ENCODE data around the gene FAM234B. TPM values are rescaled to one million over a fixed set of nuclear protein-coding genes. Genes with fewer than 3 reads are reported as not detected.
A peak's percentile ranks its signal among the peaks of the same experiment; 100 is the strongest.
"Not testable (repeated sequence)": the region's sequence is repeated elsewhere in the genome, so short reads cannot be mapped to it uniquely, and the experiment has no call there.

FAM234B gene
- total RNA-seq, 1 donor from 2014 or later: 62.0 TPM

DNA sequence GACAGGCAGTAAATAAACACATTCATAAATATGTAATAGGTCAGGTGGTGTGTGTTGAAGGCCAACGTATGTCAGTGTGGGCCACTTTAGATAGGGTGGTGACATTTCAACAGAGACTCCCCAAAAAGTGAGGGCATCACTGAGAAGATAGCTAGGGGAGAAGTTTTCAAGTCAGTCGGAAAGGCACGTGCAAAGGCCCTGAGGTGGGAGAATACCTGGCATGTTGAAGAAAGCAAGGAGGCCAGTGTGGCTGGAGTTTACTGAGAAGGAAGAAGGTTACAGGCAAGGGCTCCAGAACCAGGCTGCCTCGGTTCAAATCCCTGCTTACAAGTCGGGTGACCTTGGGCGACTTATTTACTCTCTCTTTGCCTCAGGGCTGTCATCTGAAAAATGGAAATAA is 33.1 kb upstream of the FAM234B start:
- FAIRE-seq (no peak), DNase-seq (ENCODE audit: low spot score in 2 of 2) (no peak)

- DNase-seq (ENCODE audit: low spot score in 2 of 2) (no peak), FAIRE-seq (no peak)
Observed at GRCh38 chr12:13022851-13023271, 21.3 kb upstream of the FAM234B start.

- DNase-seq (ENCODE audit: low spot score in 2 of 2) (peak in 1 of 2 donors; percentile 31), FAIRE-seq (no peak)
Observed at GRCh38 chr12:13023811-13024530, 20.2 kb upstream of the FAM234B start.

GRCh38 chr12:13024531-13024916 is 19.7 kb upstream of the FAM234B start:
- FAIRE-seq: no peak
- DNase-seq (ENCODE audit: low spot score in 2 of 2): no peak

DNA sequence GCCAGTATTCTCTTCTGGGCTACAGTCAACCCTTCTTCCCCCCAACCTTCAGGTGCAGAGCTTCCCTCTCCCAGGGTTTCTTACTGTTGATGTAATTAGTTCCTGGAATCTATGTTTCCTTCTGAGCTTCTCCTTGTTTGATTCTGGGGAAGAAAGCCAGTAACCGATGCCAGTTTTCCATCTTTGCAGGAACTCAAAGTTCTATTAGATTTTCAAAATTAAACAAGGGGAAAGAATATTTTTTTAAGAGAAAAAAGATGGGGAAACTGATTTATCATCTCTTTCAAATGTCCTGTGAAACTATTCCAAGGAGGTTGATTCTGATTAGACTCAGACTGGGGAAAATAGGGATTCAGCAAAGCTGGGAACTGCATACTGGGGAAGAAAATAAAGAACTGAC is 17.9 kb upstream of the FAM234B start:
- DNase-seq (ENCODE audit: low spot score in 2 of 2) (no peak), FAIRE-seq (no peak)

DNA sequence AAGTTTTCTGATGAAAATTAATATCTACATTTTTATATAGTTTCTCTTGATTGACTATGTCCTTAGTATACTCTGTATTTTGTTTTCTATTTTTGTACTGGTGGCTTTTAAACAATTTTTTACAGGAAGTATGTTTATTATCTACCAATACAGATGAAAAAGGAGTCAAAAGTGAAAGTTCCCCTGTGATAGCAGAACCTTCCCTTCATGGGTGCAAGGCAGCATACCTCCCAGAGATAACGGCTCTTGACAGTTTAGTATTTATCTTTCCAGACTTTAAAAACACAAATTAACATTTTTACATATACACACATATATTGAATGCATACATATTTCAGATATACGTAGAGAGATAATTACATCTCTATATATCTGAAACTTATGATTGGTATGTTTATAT is 17.1 kb upstream of the FAM234B start:
- DNase-seq (ENCODE audit: low spot score in 2 of 2) (no peak), FAIRE-seq (no peak)

DNA sequence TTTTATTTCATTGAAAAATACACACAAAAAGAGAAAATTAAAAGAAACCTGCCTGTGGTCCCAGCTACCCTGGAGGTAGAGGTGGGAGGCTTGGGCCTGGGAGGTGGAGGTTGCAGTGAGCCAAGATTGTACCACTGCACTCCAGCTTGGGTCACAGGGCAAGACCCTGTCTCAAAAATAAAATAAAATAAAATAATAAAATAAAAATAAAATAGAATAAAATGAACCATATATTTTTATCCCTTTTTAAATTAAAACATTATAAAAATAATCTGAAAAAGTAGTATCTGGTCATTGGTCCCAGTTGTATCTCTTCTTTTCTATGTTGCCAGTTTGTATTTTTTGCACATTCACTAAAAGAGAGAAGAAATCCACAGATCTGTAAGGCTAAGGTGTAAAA is 16.7 kb upstream of the FAM234B start:
- FAIRE-seq: peak; percentile 39
- DNase-seq (ENCODE audit: low spot score in 2 of 2): no peak

- DNase-seq (ENCODE audit: low spot score in 2 of 2): no peak
- no peak for FAIRE-seq
Observed at GRCh38 chr12:13028825-13029570, 15.2 kb upstream of the FAM234B start.

- FAIRE-seq (no peak), DNase-seq (ENCODE audit: low spot score in 2 of 2) (no peak)
Observed at GRCh38 chr12:13030541-13031291, 13.5 kb upstream of the FAM234B start.

DNA sequence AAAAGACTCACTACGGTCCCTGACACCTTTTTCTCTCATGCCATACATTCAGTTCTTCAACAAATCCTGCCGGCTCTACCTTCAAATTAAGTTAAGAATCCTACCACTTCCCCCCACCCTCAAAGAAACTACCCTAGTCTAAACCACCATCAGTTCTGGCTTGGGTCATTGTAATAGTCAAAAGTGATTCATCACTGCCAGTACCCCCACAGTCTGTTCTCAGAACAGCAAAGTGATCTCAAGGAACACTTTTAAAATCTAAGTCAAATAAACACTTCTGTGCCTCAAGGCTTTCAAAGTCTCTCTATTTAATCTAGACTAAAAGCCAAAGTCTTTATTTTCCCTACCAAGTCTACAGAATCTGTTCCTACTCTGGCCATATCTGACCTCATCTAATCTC is 12.0 kb upstream of the FAM234B start:
- no peak for FAIRE-seq
- no peak for DNase-seq (ENCODE audit: low spot score in 2 of 2)

DNA sequence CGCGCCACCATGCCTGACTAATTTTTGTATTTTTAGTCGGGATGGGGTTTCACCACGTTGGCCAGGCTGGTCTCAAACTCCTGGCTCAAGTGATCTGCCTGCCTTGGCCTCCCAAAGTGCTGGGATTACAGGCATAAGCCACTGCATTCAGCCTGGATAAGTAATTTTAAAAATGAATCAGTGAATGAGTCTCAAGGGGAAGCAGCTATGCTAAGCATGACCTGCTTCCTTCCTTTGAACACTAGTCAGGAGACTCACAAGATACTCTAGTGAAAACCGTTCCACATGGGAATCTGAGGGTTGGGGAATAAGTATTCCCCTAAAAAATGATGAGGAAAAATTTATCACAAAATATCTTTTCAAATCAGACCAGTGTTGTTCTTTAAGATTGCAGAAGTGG is 10.7 kb upstream of the FAM234B start:
- FAIRE-seq (no peak), DNase-seq (ENCODE audit: low spot score in 2 of 2) (no peak)

- not testable (repeated sequence) for DNase-seq (ENCODE audit: low spot score in 2 of 2); FAIRE-seq
Observed at GRCh38 chr12:13035335-13035734, 8.8 kb upstream of the FAM234B start.

DNA sequence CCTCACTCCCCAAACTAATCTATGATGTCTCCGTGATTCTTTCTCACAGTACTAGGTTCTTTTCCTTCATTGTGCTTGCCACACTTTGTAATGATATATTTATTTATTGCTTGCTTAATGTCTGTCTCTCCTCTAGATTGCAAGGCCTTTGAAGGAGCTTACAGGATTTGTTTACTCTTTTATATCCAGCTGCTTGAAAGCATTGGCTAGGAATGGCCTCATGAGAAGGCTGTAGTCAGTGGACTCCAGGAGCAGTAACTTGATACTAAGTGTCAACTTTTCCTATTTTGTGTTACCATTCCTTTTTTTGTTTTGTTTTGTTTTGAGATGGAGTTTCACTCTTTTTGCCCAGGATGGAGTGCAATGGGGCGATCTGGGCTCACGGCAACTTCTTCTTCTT is 7.3 kb upstream of the FAM234B start:
- DNase-seq (ENCODE audit: low spot score in 2 of 2) (no peak), FAIRE-seq (no peak)

GRCh38 chr12:13038491-13039161 is 5.6 kb upstream of the FAM234B start:
- no peak for DNase-seq (ENCODE audit: low spot score in 2 of 2)

DNA sequence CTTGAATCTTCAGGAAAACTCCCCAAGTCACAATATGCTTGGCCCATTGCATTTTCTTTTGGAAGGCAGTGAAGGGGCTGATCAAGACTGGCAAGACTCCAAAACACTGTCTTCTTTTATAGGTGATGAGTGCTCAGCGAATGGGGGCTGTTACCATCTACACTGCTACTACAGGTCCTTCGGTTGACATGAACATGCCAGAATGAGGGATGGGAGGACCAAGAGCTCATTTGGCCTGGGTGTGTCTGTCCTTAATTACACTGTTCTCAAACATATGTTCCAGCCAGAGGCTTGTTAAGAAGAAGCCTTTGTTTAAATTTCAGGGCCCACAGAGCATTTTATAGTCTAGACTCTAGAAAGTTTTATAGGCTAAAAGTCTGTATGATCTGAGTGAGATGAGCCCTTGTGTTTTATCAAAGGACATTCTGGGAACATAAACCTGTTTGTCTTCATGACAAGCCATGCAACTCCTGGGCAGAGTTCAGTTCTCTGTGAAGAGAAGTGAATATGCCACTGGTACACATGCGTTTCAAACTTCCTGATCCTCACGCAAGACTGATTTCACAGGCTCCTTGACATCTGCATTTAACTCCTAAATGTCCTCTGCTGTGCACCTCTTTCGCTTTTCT is 4.7 kb upstream of the FAM234B start:
- FAIRE-seq (no peak), DNase-seq (ENCODE audit: low spot score in 2 of 2) (no peak)

More at GRCh38 chr12:13038491-13039161, 5.6 kb upstream of the FAM234B start:
- FAIRE-seq: no peak

DNA sequence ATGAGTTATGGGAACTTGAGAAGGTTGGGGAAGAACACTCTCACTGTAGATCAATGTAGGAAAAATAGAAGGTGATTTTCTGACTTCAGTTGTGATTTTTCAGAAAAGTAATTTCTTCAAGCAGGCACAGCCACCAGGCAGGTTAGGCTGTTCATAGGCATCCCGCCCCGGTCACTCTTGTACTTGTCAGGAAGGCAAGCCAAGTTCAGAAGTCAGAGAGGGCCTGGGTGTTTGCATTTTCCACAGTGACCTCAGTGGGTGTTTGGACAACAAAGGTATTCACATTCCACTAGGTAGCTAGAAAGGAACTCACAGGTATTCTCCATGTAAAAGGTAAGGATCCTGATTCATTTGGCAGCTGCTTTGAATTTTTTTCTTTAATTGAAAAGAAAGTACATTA is 3.0 kb upstream of the FAM234B start:
- DNase-seq (ENCODE audit: low spot score in 2 of 2) (no peak), FAIRE-seq (no peak)

DNA sequence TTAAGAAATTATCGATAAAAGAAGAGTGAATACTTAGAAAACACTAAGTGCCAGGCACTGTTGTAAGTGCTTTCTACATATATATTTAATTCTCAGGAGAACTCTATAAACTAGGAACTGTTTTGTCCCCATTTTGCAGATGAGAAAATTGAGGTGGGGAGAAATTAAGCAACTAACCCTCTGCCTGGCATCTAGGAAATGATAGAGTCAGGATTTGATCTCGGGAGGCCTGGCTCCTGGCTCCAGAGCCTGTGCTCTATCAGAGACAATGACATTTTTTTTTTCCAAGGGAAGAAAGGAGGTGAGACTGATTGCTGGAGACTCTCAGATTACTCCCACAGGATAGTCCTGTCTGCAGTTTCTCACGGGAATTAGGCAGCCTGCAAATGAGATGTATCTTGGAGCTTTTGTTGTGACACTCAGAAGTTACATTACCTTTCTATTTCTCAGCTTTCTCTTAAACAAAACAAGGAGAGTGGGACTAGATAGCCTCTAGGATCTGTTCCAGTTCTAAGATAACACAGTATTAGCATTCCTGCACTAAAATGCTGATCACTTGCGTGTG is 1.4 kb upstream of the FAM234B start:
- FAIRE-seq: no peak

DNA sequence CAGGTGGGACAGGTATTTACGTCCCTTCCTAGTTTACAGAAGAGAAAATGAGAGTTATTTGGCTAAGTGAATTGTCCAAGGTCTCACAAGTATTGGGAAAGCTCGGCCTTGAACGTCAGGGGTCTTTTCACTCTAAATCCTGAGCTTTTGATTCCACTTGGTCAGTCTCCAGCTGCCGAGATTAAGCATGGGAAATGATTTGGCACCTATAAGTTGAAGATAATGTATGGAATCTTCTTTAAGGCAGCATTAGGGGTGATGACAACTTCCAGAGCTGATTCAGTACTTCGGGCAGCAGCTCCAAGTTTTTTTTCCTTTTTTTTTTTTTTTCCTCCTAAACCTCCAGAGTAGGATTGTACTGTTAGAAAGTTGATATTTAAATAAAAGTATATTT is 722 bp downstream of the FAM234B start:
- FAIRE-seq: no peak

More for the DNA sequence above, 1.4 kb upstream of the FAM234B start:
- no peak for DNase-seq (ENCODE audit: low spot score in 2 of 2)

GRCh38 chr12:13045816-13046215 is 1.6 kb downstream of the FAM234B start:
- no peak for FAIRE-seq
- DNase-seq (ENCODE audit: low spot score in 2 of 2): no peak

More for the DNA sequence above, 722 bp downstream of the FAM234B start:
- peak in 1 of 2 donors; percentile 21 for DNase-seq (ENCODE audit: low spot score in 2 of 2)

DNA sequence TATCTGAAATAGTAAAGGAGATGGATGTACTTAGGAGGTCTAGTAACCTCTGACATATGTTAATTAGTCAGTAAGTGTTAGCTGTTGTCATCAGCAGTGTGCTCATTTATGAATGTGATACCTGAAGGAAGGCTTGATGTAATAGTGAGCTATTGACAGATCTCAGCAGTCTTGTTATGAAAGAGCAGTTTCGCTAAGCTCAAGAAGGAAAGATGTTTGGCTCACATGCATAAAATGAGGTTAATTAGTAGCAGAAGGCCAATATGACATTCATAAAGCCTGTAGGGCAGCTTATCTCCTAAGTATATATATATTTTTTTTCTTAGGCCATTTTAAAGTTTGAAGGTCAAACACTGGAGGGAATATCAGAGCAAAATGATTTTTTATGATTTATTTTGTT is 2.8 kb downstream of the FAM234B start:
- no peak for DNase-seq (ENCODE audit: low spot score in 2 of 2)
- no peak for FAIRE-seq
